ENCODE data around the gene CFLAR.

- TF ChIP-seq JUND (IDR thresholded peaks at IDR 0.05): no peak
- TF ChIP-seq CTCF (IDR thresholded peaks at IDR 0.05; ENCODE audit: low read depth, low read length, missing input control): no peak
- no peak for TF ChIP-seq GABPA (IDR thresholded peaks at IDR 0.05 in 1 of 2, conservative IDR thresholded peaks at IDR 0.05 in 1 of 2)
Measured at GRCh38 chr2:201174687-201175086, 58.7 kb downstream of the CFLAR start.
